SU-DHL-6 (cell line): ENCODE measurements around the gene TRIB2.

ENCODE experiments used
- H2AFZ ChIP-seq: fragments of 200-600 bp; sonication (generic); 2 replicates; pipeline ENCODE4 v1.6.1; 2014; ENCODE audit warnings: low read depth, mild to moderate bottlenecking, moderate library complexity, mixed read lengths, antibody characterized with exemption, low read length; ENCODE audit not compliant: severe bottlenecking
- H3F3A ChIP-seq: fragments of 200-600 bp; shearing (Covaris generic); 2 replicates; pipeline ENCODE4 v1.6.0; 2016; ENCODE audit warnings: antibody characterized with exemption, mild to moderate bottlenecking; ENCODE audit not compliant: insufficient read depth
- H3K27ac ChIP-seq: fragments of 200-600 bp; sonication (generic); 2 replicates; pipeline ENCODE4 v1.5.1; 2016; ENCODE audit warnings: low read depth, mild to moderate bottlenecking, low read length, moderate library complexity, mixed read lengths
- H3K27me3 ChIP-seq: fragments of 200-600 bp; sonication (generic), shearing (Covaris generic); 2 replicates; pipeline ENCODE4 v1.6.0; 2014; ENCODE audit warnings: mild to moderate bottlenecking, low read length
- H3K36me3 ChIP-seq: fragments of 200-600 bp; sonication (generic); 2 replicates; pipeline ENCODE4 v1.6.1; 2014; ENCODE audit warnings: mild to moderate bottlenecking, low read length, mixed read lengths
- H3K4me2 ChIP-seq: fragments of 300-600, 200-600 bp; shearing (Covaris generic), sonication (generic); 2 replicates; pipeline ENCODE4 v1.6.0; 2014; ENCODE audit warnings: low read length, low read depth, mild to moderate bottlenecking; ENCODE audit not compliant: poor library complexity, severe bottlenecking
- H3K4me3 ChIP-seq: fragments of 200-600 bp; sonication (generic); 2 replicates; pipeline ENCODE4 v1.5.1; 2014; ENCODE audit warnings: antibody characterized with exemption, low read length, mild to moderate bottlenecking, mixed read lengths; ENCODE audit not compliant: insufficient read depth, poor library complexity, severe bottlenecking
- H3K79me2 ChIP-seq: fragments of 200-600 bp; sonication (generic); 2 replicates; pipeline ENCODE4 v1.6.1; 2014; ENCODE audit warnings: mild to moderate bottlenecking, low read length, moderate library complexity; ENCODE audit not compliant: insufficient read depth
- H3K9ac ChIP-seq: fragments of 200-600 bp; sonication (generic); 2 replicates; pipeline ENCODE4 v1.7.0; 2014; ENCODE audit warnings: mild to moderate bottlenecking, low read length
- H3K9me2 ChIP-seq: fragments of 200-600 bp; sonication (generic); replicated peaks from 2 replicates; pipeline ENCODE4 v1.6.1; 2014; ENCODE audit warnings: low read length; ENCODE audit not compliant: insufficient read depth
- H3K9me3 ChIP-seq: fragments of 200-600 bp; sonication (generic); 2 replicates; pipeline ENCODE4 v1.6.1; 2014; ENCODE audit warnings: low read length, mixed read lengths; ENCODE audit not compliant: insufficient read depth
- H4K20me1 ChIP-seq: fragments of 200-600 bp; sonication (generic); 2 replicates; pipeline ENCODE4 v1.6.1; 2014; ENCODE audit warnings: low read depth, mild to moderate bottlenecking, antibody characterized with exemption, low read length, moderate library complexity, mixed read lengths
- EZH2phosphoT487 ChIP-seq: fragments of 200-600 bp; sonication (generic), shearing (Covaris generic); conservative IDR thresholded peaks from 2 replicates; pipeline ENCODE4 v1.6.1; 2018; ENCODE audit warnings: mild to moderate bottlenecking, antibody characterized with exemption, low read length, moderate library complexity, mixed read lengths
- TF ChIP-seq, protein P1 (sequence below): fragments of 200-600 bp; sonication (generic); IDR thresholded peaks from one replicate; pipeline ENCODE4 v1.5.1; 2017; ENCODE audit warnings: antibody characterized with exemption, mild to moderate bottlenecking, low read length, moderate library complexity; ENCODE audit not compliant: insufficient read depth, poor library complexity, severe bottlenecking

Gene TRIB2

DNA sequence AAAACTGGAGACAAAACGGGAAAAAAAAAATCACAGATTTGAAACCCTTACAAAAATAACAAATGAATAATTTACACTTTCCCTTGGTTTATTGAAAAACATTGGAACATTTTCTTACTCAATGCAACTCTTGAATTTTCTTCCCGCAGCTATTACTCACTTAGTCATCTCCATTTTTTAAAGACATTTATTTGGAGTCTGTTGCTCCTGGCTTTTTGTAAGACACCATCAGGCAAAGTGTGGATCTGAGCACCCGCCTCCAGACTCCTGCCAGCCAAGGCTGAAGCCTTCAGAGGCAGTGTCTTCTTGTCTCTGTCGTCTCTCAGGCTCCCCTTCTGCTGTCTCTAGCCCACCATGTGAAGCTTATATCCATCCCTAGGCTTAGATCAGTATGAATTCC, 46.2 kb downstream of the TRIB2 start:
- H3K36me3 ChIP-seq: no peaks in the 10 kb centered on the region
- no peak overlapping the region for H3K27ac ChIP-seq
- no peaks in the 10 kb centered on the region for H4K20me1 ChIP-seq
- H3K27me3 ChIP-seq: no peaks in the 10 kb centered on the region
- TF ChIP-seq, protein P1, sequence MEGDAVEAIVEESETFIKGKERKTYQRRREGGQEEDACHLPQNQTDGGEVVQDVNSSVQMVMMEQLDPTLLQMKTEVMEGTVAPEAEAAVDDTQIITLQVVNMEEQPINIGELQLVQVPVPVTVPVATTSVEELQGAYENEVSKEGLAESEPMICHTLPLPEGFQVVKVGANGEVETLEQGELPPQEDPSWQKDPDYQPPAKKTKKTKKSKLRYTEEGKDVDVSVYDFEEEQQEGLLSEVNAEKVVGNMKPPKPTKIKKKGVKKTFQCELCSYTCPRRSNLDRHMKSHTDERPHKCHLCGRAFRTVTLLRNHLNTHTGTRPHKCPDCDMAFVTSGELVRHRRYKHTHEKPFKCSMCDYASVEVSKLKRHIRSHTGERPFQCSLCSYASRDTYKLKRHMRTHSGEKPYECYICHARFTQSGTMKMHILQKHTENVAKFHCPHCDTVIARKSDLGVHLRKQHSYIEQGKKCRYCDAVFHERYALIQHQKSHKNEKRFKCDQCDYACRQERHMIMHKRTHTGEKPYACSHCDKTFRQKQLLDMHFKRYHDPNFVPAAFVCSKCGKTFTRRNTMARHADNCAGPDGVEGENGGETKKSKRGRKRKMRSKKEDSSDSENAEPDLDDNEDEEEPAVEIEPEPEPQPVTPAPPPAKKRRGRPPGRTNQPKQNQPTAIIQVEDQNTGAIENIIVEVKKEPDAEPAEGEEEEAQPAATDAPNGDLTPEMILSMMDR: no peak
- TF ChIP-seq EZH2phosphoT487: no peak
- H3K79me2 ChIP-seq: no peaks in the 10 kb centered on the region
- H3K4me3 ChIP-seq: no peak overlapping the region
- H3K4me2 ChIP-seq: no peak overlapping the region
- H3K9me2 ChIP-seq: no peaks in the 10 kb centered on the region
- H3F3A ChIP-seq: no peaks in the 10 kb centered on the region
- H2AFZ ChIP-seq: no peak overlapping the region
- H3K9me3 ChIP-seq: no peaks in the 10 kb centered on the region
- H3K9ac ChIP-seq: no peak overlapping the region

DNA sequence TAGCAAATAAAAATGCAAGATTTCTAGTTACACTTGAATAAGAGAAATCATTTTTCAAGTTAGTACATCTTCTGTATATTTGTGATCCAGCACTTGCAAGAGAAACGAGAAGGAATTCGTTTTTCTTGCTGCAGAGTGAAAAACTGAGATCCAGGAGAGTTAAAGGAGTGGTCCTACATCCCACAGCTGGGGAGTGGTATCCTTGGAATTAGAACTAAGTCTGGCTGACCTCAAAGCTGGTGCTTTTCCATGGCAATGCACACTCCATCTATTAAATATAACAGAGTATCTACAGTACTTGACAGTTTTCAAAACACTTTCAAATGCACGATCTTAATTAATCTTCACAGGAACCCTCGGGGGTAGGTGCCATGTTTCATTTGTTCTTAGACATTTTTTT, 46.8 kb downstream of the TRIB2 start:
- H3K27ac ChIP-seq: no peak overlapping the region
- H3K9me2 ChIP-seq: no peaks in the 10 kb centered on the region
- H2AFZ ChIP-seq: no peak overlapping the region
- no peaks in the 10 kb centered on the region for H4K20me1 ChIP-seq
- H3K36me3 ChIP-seq: no peaks in the 10 kb centered on the region
- no peak overlapping the region for H3K9ac ChIP-seq
- H3K27me3 ChIP-seq: no peaks in the 10 kb centered on the region
- no peaks in the 10 kb centered on the region for H3K79me2 ChIP-seq
- H3K9me3 ChIP-seq: no peaks in the 10 kb centered on the region
- no peak overlapping the region for H3K4me3 ChIP-seq
- no peak overlapping the region for H3K4me2 ChIP-seq
- no peaks in the 10 kb centered on the region for H3F3A ChIP-seq
- no peak for TF ChIP-seq EZH2phosphoT487
- TF ChIP-seq, protein P1: no peak

DNA sequence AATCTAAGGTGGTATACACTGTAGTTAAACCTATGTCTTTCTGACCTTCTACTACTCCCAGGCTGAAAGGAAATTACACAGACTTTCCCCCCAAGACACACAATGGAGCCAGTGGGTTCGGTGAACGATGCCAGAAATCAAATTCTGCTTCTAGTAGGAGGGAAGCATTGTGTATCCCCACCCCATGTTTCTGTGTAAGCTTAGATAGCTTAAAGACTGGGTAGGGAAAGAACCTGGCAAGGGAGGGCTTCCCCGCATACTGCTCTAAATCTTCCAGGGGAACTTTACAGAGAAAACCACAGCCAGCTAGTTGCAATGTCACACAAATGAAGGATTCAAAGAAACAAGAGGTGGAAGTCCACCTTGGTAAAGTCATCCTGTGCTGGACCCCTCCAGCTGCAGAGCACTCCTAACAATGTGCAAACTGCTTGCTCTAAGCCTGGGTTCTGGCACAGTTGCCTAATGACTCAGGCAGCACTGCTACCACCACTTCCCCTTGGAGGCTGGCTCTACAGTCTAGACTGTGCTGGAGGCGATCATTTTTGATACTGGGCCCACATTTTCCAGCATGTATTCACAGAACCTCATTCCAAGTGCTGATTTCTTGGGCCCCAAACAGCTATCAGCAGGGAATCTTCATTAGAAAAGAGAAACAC, 47.5 kb downstream of the TRIB2 start:
- H3K9ac ChIP-seq: no peak overlapping the region
- H3F3A ChIP-seq: no peaks in the 10 kb centered on the region
- no peaks in the 10 kb centered on the region for H3K9me2 ChIP-seq
- no peaks in the 10 kb centered on the region for H4K20me1 ChIP-seq
- no peaks in the 10 kb centered on the region for H3K36me3 ChIP-seq
- H3K79me2 ChIP-seq: no peaks in the 10 kb centered on the region
- TF ChIP-seq, protein P1: no peak
- no peak for TF ChIP-seq EZH2phosphoT487
- H3K27ac ChIP-seq: no peak overlapping the region
- H2AFZ ChIP-seq: no peak overlapping the region
- no peaks in the 10 kb centered on the region for H3K9me3 ChIP-seq
- no peak overlapping the region for H3K4me3 ChIP-seq
- no peaks in the 10 kb centered on the region for H3K27me3 ChIP-seq
- no peak overlapping the region for H3K4me2 ChIP-seq
